HEK293 (cell line): Measurements from ENCODE around the gene ANKRD33B.

ENCODE experiments used
- CTCF ChIP-seq: fragments of 450-650 bp; formaldehyde crosslinking; IDR thresholded peaks from 2 replicates; pipeline ENCODE4 v1.5.1; 2016; ENCODE audit warnings: missing biosample characterization, missing genetic modification characterization
- HOXA7 ChIP-seq: sonication (generic); formaldehyde crosslinking; IDR thresholded peaks from 2 replicates; pipeline ENCODE4 v1.8.1; 2022; ENCODE audit warnings: missing genetic modification reagents, borderline replicate concordance
- ZFP37 ChIP-seq: fragments of 450-650 bp; formaldehyde crosslinking; IDR thresholded peaks from 2 replicates; pipeline ENCODE4 v1.5.1; 2016; ENCODE audit warnings: missing biosample characterization, missing genetic modification characterization
- ZNF16 ChIP-seq: fragments of 450-650 bp; formaldehyde crosslinking; IDR thresholded peaks from 2 replicates; pipeline ENCODE4 v1.5.1; 2016; ENCODE audit warnings: low read depth, missing biosample characterization, missing genetic modification characterization
- TF ChIP-seq, protein P1 (sequence below): fragments of 450-650 bp; formaldehyde crosslinking; IDR thresholded peaks from 2 replicates; pipeline ENCODE4 v1.5.1; 2016; ENCODE audit warnings: missing biosample characterization, missing genetic modification characterization, low read depth
- TF ChIP-seq, protein P2 (sequence below): fragments of 450-650 bp; formaldehyde crosslinking; IDR thresholded peaks from 2 replicates; pipeline ENCODE4 v1.5.1; 2017; ENCODE audit warnings: missing biosample characterization, missing genetic modification characterization

GRCh38 chr5:10635867-10636350 is 72.0 kb downstream of the ANKRD33B start:
- TF ChIP-seq, protein P1, sequence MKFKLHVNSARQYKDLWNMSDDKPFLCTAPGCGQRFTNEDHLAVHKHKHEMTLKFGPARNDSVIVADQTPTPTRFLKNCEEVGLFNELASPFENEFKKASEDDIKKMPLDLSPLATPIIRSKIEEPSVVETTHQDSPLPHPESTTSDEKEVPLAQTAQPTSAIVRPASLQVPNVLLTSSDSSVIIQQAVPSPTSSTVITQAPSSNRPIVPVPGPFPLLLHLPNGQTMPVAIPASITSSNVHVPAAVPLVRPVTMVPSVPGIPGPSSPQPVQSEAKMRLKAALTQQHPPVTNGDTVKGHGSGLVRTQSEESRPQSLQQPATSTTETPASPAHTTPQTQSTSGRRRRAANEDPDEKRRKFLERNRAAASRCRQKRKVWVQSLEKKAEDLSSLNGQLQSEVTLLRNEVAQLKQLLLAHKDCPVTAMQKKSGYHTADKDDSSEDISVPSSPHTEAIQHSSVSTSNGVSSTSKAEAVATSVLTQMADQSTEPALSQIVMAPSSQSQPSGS (tag by site-specific recombination) = no peak
- no peak for TF ChIP-seq ZNF16 (tag by site-specific recombination)
- TF ChIP-seq CTCF (tag by site-specific recombination) = no peak
- no peak for TF ChIP-seq ZFP37 (tag by site-specific recombination)
- TF ChIP-seq HOXA7 (CRISPR knock-in tag) = no peak
- TF ChIP-seq, protein P2, sequence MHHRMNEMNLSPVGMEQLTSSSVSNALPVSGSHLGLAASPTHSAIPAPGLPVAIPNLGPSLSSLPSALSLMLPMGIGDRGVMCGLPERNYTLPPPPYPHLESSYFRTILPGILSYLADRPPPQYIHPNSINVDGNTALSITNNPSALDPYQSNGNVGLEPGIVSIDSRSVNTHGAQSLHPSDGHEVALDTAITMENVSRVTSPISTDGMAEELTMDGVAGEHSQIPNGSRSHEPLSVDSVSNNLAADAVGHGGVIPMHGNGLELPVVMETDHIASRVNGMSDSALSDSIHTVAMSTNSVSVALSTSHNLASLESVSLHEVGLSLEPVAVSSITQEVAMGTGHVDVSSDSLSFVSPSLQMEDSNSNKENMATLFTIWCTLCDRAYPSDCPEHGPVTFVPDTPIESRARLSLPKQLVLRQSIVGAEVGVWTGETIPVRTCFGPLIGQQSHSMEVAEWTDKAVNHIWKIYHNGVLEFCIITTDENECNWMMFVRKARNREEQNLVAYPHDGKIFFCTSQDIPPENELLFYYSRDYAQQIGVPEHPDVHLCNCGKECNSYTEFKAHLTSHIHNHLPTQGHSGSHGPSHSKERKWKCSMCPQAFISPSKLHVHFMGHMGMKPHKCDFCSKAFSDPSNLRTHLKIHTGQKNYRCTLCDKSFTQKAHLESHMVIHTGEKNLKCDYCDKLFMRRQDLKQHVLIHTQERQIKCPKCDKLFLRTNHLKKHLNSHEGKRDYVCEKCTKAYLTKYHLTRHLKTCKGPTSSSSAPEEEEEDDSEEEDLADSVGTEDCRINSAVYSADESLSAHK (tag by site-specific recombination) = no peak
